HG02798 (cell line): Measurements from ENCODE around the gene TCEA2.
A peak's percentile ranks its signal among the peaks of the same experiment; 100 is the strongest.

Experiments
- ATAC-seq: cut with Tn5 transposase; IDR thresholded peaks from one replicate; pipeline ENCODE4 v1.9.1; 2021; ENCODE audit warnings: mild to moderate bottlenecking; ENCODE audit not compliant: unreplicated experiment, poor library complexity

TCEA2 gene

GRCh38 chr20:64035066-64035932 lies 27.7 kb upstream of the TCEA2 start:
- ATAC-seq: no peak

- ATAC-seq: no peak
Observed at GRCh38 chr20:64035933-64036345, 27.1 kb upstream of the TCEA2 start, which contains the start of gene C20orf204. Gene C20orf204 (plus strand): TSS chr20:64036182. CDS start chr20:64036324, 142 bp downstream.

DNA sequence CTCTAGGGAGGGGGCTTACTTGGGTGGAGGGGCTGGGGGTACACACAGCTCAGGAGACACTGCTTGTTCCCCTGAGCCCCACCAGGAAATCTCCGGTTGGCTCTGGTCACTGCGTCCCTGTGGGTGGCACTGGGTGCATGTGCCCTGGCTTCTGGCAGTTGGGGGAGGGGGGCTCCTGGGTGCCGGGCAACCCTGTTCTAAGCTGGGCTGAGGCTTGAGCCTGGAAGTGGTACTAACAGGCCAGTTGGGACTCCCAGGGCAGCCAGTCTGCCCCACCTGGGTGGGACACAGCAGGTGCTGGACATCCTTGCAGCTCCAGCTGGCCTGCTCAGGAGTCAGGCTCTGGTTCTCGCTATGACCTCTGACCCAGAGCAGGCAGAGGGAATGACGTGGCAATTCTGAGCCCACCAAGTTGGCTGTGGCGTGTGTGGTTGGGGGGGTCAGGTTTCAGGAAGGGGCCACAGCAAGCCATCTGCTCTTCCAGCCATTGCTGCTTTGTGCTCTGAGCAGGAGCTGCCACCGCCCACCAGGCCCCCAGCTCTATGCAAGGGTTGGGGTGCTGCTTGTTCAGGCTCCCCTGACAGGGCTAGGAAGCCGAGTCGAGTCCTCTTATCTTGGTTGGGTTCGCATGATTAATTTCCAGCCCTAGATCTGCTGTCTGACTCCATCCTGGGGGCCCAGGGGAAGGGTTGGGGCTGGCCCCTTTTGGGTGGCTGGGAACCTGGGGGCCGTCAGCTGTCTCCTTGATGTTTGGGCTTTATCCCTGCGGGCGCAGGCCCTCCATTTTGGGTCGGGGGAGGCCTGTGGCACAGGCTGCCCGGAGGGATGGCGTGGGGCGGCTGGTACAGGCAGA lies 26.4 kb upstream of the TCEA2 start:
- ATAC-seq: no peak

DNA sequence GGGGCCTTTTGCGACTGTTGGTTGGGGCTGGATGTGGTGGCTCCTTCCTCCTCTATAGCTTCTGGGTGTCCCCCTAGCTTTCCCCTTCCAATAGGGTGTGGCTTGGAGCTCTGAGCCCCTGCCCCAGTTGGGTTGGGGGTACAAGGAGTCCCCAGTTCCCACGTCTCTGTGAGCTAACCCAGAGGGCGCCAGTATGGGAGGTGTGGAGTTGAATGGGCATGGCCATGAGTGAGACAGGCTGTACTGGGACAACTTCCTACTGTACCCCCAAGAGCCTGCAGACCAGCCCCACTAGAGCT lies 25.9 kb upstream of the TCEA2 start:
- ATAC-seq: no peak

- ATAC-seq: no peak
Observed at GRCh38 chr20:64037498-64038213, 25.3 kb upstream of the TCEA2 start.

- ATAC-seq: peak; percentile 24
Observed at GRCh38 chr20:64038224-64038564, 24.8 kb upstream of the TCEA2 start.

DNA sequence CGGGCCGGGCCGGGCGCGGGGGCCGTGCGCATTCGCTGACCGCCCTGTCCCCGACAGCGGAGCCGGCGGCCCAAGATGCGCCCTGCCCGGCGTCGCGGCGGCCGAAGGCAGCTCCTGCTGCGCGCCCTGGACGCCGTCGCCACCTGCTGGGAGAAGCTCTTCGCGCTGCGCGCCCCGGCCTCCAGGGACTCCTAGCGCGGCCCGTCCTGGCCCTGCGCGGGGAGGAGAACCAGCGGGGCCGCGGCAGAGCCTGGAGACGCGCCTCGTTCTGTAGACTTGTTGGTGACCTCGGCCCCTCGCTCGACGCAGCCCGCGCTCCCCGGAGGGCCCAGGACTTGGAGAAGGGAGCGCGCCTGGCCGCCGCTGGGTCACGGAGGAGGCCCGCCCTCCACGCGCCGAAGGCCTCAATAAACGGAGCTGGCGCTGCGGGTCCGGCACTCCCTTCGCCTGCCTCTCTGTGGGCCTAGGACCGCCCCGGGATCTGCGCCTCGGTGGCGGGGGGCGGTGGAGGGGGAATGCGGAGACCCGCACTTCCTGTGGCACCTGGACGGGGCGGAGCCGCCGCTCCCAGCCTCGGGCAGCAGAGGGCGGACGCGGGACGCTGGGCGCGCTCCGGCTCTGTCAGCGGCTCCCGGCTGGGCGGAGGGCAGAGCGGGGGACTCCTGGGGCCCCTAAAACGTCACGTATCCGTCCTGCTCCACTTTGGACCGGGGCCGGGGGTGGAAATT lies 24.3 kb upstream of the TCEA2 start:
- ATAC-seq: peak; percentile 60

DNA sequence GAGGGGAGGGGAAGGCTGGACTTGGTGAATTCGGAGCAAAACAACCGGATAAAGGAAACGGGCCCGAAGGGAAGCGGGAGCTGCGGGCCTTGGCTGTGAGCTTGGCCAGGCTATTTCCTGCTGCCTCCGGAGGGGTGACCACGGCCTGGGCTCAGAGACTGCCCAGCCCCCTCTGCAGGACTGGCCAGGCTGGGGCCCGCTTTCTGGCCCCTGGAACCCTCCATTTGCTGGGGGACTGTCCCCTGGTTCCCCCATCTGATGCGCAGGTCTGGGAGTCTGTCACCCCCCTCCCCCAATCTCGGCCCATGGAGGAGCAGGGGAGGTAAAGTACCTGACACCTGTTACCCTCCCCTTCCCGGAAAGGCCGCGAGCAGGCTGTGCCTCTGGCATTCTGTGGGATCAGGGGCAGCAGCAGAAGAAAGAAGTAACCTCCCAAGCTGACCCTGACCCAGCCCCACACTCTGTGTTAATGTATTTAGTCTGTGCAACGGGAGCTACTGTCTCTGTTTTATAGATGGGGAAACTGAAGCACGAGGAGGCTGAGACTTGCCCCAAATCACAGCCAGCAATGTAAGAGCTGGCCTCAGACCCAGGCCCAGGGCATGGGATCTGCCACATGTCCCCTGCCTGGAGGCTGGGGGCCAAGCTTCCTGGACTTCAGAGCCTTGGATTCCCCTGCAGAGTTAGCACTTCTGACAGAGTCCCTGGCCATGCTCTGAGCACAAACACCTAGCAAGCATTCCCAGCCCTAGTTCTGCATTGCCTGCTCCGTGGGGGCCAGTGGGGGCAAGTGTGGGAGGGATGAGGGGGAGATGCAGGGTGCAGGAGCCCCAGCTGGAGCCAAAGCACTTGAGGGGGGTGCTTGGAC lies 23.5 kb upstream of the TCEA2 start:
- ATAC-seq: no peak

- no peak for ATAC-seq
Observed at GRCh38 chr20:64040231-64041039, 22.6 kb upstream of the TCEA2 start.

DNA sequence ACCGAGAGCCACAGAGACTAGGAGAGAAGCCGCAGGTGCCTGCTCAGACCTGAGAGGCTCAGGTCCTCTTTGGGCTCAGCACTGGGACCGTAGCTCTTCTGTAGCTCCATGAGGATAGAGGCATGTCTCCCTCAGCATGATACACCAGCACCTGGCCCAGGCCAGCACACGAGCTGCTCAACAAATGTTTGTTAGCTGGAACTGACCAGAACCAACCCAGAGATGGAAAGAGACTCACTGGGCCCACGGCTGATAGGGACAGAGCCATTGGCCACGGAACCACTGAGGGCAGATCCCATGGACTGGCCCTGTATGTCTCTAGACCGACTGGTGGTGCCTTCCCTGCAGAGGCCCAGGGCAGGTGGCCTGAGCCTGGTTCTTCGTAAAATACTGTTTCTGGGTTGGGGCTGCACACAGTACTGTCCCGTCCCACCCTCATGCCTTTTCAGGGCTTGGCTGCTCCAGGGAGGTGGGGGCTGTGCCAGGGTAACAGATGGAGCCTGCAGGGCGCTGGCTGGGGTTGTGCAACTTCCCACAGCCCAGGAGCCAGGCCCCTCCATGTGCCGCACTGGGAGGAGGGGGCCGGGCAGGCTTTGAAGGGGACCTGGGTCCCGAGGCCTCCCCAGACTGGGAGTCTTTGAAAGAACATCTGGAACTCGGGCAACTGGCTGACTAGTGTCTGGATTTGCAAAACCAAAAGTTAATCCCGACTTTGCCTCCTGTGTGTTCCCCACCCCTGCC lies 21.8 kb upstream of the TCEA2 start:
- ATAC-seq: no peak

GRCh38 chr20:64041781-64042053 lies 21.3 kb upstream of the TCEA2 start:
- ATAC-seq: no peak

DNA sequence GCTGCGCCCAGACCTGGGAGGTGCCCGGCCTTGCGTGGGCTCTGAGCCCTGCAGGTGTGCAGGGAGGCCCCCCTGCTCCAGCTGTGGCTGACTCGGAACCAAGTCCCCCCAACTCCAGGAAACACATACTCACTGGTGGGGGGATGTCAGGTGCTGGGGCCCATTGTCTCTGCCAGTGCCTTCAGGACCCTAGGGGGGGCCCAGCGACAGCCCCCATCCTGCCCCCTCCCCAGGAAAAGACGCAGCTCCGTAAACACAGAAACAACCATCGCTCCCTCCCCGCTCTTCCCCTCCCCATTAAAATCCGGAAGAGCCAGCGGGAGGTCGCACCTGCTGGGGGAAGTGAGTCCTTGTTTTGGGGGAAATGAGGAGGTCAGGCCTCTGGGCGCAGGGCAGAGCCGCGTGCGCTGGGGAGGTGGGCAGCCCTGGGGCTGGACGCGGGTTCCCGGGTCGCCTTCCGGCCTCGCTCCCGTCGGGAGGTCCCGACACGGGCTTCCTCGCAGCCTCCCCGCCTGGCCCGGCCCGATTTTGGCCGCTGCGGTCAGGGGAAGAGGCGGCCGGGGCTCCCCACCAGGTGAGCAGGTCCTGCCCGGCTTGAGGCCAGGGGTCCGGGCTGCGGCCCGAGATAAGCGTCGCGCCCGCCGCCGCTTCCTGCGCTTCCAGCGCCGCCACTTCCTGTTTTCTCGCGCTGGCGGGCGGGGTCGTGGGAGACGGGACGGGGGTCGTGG lies 20.8 kb upstream of the TCEA2 start:
- ATAC-seq: no peak

DNA sequence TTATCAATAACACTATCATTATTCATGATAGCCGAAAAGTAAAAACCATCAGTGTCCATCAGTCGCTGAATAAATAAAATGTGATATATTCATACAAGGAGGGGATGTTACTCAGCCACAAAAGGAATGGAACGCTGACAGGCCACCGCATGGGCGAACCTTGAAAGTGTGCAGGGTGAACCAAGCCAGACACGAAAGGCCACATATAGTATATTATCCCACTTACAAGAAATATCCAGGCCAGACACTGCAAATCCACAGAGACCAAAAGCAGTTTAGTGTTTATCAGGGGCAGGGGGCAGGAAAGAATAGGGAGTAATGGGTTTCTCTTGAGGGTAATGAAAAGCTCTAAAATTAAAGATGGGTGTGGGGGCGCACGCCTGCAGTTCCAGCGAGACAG lies 19.2 kb upstream of the TCEA2 start:
- ATAC-seq: no peak

DNA sequence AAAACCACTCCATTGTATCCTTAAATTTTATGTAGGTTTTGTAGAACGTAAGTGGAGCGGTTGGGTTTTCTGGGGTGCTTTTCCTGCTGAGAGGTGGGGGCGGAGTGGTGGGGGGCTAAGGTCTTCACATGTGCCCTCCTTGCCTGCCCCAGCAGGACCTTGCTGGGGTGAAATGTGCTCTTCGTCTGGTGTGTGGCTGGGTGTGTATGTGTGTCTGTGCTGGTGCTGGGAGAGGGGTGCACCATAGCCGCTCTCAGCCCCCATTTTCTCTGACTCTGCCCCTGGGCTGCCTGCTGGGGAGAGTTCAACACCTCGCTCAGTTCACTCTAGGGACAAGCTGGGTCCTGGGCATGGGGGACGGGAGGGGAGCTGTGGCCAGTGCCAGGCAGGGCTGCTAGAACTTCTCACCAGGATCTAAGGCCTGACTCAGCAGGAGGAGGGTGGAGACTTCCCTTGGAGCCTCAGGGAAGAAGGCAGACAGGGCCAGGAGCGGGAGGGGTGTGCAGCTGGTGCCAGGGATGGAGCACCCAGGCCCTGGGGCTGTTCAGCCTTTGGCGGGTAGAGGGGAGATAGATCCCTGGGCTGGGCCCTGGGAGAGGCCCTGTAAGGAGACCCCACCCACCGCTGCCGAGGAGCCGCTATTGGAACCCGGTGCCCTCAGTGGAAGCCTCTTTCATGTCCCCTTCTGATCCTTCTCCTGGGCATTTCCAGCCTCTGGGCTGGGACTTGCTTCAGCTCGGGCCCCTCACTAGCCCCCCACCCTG lies 18.3 kb upstream of the TCEA2 start:
- no peak for ATAC-seq

DNA sequence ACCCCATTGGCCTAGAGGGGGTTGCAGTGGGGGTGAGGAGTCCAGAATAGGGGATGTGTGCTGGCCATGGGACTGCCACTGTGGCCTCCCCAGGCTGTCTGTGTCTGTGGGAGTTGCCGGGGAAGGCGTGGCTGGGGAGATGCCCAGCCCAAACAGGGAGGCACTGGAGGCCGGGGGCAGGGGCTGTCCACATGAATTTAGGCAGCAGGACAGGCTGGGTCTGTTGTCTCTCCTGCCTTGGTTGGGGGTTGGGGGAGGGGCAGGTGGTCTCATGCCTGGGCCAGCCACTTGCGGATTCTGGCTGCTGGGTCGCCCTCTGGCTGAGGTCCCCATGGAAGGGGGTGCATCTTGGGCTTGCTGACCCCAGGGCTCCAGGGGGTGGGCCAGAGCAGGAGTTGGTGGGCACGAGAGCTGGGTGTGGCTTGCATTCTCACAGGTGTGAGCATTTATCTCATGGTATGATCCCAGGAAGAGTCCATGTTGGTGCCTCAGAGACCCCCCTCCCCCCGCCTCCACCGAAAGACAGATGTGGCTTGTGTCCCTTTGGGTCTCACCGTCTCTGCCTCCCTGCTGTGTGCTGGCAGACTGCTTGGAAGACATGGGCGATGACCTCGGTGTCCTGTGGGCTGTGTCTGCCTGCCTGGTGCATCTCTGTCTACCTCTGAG lies 17.5 kb upstream of the TCEA2 start:
- no peak for ATAC-seq

DNA sequence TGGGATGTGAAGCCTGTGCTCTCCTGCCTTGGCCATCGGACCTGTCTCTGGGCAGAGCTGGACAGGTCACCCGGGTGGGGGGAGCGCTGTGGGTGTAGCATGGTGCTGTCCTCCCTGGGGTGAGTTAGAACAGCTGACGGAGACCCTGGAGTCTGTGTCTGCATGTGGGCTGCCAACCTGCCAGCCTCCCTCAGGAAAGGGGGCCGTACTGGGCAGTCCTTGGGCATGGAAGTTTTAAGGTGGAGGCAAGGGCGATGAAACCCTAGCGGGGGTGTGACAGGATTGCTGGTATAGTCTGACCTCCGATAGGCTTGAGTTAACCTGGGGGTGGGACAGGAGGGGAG lies 16.0 kb upstream of the TCEA2 start:
- ATAC-seq: no peak
